ENCODE measurements around the gene GKN1.

GKN1 gene

DNA sequence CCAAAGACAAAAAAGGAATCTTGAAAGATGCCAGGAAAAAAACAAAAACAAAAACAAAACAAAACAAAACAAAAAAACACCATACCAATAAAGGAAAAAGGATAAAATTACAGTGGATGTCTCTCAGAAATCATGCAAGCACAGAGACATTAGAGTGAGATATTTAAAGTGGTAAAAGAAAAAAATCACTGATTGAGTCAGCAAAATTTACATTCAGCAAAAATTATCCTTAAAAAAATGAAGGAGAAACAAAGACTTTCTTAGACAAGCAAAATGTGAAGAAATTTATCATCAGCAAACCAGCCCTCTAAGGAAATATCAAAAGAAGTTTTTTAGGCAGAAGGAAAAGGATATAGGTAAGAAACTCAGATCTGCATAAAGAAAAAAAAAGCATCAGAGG lies 10.2 kb upstream of the GKN1 start:
- no peak for DNase-seq

DNA sequence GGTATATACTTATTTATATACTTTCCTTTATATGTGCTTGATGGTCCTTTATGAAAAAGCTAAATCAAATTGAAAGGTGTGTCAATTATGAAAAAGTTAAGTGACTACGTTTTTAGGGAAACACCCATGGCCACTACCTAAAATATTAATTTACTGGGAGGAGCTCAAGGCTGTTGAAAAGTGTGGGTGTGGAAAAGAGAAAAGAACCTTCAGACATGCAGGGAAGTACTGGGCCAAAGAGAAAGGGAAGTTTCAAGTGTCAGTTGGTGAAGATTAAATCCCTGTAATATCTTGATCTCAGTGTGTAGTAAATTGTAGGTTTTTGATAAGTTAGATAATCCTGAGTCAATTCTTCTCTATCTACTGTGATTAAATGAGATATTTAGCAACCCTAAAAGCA lies 6.2 kb upstream of the GKN1 start:
- no peak for DNase-seq

GRCh38 chr2:68969736-68970490 lies 4.5 kb upstream of the GKN1 start:
- no peak for DNase-seq

- no peak for DNase-seq
Measured at GRCh38 chr2:68970566-68971265, 3.7 kb upstream of the GKN1 start.

GRCh38 chr2:68971591-68972231 lies 2.7 kb upstream of the GKN1 start:
- DNase-seq: no peak

GRCh38 chr2:68974946-68975665 lies 670 bp downstream of the GKN1 start:
- no peak for DNase-seq

DNA sequence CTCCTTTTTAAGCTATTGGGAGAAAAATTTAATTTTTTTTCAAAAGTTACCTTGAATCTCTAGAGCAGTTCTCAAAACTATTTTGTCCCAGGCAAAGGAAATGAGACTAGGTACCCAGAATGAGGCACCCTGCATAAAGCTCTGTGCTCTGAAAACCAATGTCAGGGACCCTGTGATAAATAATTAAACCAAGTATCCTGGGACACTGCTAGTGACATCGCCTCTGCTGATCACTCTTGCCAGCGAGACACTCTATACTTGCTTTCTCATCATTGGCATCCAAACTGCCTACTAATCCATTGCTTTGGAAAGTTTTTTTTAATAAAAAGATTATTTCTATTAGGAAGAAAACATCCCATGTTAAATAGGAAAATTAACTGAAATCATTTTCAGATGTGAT lies 1.4 kb downstream of the GKN1 start:
- DNase-seq: no peak

DNA sequence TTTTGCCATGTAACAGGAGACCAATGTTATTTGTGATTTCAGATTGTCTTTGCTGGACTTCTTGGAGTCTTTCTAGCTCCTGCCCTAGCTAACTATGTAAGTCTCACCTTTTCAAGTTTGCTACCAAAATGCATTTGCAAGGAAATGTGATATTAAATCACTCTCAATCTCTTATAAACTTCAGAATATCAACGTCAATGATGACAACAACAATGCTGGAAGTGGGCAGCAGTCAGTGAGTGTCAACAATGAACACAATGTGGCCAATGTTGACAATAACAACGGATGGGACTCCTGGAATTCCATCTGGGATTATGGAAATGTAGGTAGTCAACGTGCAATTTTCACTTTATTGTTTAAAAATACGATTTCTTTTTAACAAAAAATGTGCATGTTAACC lies 3.0 kb downstream of the GKN1 start:
- DNase-seq: no peak

- no peak for DNase-seq
Measured at GRCh38 chr2:68978098-68978497, 3.7 kb downstream of the GKN1 start.

GRCh38 chr2:68980956-68981355 lies 6.5 kb downstream of the GKN1 start:
- peak; percentile 2 for DNase-seq

DNA sequence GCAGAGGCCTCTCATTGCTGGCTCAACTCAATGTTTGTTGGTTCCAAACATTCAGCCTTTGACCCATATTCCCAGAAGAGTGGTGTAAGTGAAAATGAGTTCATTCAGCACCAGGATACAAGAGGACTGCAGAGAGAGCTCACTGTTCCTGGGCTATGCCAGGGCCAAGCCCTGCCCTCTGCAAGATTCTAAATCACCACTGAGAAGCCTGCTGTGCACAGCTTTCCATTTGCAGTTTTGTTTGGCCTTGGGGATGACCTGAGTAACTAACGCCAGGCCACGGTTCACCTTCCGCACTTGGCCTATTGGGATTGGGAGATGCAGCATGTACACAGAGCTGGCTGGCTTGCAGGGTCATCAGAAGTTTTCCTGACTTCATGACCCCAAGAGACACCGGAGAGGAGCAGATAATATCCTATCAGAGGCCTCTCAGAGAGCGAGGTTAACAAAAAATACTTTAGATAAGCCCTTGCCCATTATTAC lies 12.6 kb downstream of the GKN1 start:
- no peak for DNase-seq

DNA sequence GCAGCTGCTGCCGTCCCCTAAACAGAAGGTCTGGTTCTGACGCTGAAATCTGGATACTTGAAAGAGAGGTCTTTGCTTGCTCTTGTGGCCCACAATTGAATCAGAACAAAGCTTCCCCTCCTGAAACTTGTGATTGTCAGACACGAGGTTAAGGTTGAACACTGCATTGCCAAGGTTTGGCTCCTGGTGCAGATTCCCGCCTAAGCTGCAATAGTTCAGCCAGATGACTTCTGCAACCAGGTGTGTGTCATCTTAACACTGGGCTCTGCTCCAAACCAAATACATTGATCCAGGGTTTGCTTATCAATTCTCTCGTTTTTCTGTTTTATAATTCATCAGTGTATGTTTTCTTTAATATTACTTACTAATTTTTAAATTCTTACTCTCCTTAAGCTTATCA lies 14.6 kb downstream of the GKN1 start:
- DNase-seq: no peak

GRCh38 chr2:68992341-68992740 lies 17.9 kb downstream of the GKN1 start:
- no peak for DNase-seq

DNA sequence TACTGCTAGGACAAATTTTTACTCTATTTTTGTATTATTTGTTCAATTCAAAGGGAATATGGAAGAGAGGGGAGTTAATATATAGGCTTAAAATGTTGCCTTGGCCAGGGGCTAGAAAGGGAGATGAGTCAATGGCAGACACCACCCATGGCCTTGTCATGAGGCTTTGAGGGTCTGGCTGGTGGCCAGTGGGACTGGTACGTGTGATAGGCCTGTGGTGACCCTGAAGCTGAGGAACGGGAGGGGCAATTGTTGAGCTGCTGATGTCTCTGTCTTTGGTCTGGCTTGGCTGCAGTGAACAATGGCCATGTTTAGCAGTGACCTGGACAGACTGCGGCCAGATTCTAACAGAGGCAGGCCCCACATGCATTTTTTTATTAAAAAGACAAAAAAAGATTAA lies 18.5 kb downstream of the GKN1 start:
- DNase-seq: no peak

- no peak for DNase-seq
Measured at GRCh38 chr2:68993660-68994059, 19.2 kb downstream of the GKN1 start.

- DNase-seq: no peak
Measured at GRCh38 chr2:68994864-68995263, 20.4 kb downstream of the GKN1 start.

DNA sequence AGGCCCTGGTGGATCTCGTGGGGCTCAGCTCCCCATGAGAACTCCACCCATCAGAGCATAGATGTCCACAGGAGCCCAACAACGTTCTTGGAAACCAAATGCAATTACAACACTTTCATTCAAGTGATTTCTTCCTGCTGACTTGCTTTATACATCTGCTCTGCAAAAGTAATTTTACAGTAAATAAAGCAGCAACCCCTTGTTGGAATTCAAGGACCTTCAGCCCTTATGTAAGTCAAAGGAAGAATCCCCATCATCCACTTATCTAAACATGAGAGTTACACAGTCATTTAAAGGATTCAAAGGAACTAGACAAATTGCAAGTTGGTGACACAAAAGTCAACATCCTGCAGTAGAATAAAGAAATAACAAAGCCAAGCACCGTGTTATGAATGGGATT lies 21.5 kb downstream of the GKN1 start:
- DNase-seq: no peak

- DNase-seq: no peak
Measured at GRCh38 chr2:68997401-68997800, 23.0 kb downstream of the GKN1 start.

DNA sequence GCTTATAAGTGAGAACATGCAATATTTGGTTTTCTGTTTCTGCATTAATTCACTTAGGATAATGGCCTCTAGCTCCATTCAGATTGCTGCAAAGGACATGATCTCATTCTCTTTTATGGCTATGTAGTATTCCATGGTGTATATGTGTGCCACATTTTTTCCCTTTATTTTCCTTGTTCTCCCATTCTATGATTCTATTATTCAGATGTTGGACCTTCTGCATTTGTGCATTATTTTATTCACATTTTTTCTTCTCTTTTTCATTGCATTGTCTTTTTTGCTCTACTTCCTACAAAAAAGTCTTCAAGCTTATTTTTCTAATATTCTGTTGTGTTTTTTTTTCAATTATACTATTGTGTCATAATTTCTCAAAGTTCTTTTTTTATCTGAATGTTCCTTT lies 27.4 kb downstream of the GKN1 start:
- DNase-seq: no peak

DNA sequence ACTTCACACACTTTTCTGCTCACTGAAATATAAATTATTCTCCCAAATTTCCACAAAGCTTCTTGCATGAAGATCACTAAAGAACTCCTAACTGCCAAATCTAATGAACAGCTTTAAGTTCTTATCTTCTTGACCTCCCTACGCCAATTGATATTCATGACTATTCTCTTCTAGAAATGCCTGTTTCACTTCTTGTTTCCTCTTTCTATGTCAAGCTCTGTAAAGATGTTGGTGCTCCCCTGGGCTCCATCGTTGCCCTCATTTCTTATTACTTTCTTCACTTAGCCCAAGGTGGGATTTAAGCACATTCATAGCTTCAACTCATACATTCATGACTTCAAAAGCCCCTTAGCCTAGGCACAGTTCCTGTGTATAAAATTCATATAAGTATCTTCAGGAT lies 29.3 kb downstream of the GKN1 start:
- DNase-seq: no peak

- no peak for DNase-seq
Measured at GRCh38 chr2:69007169-69007568, 32.7 kb downstream of the GKN1 start.

GRCh38 chr2:69007603-69008002 lies 33.2 kb downstream of the GKN1 start:
- DNase-seq: no peak

- no peak for DNase-seq
Measured at GRCh38 chr2:69010437-69011194, 36.2 kb downstream of the GKN1 start.

All from DMS153 (cell line).